ENCODE results near the gene UACA.

The UACA gene

GRCh38 chr15:70783041-70783440 lies 19.7 kb upstream of the UACA start:
- no peak for DNase-seq (ENCODE audit: low spot score)

GRCh38 chr15:70781236-70781635 lies 17.9 kb upstream of the UACA start:
- DNase-seq (ENCODE audit: low spot score), result no peak

- no peak for DNase-seq (ENCODE audit: low spot score)
Observed at GRCh38 chr15:70778258-70779076, 15.1 kb upstream of the UACA start.

- DNase-seq (ENCODE audit: low spot score), result no peak
Observed at GRCh38 chr15:70777170-70777926, 14.0 kb upstream of the UACA start.

GRCh38 chr15:70775160-70775559 lies 11.8 kb upstream of the UACA start:
- no peak for DNase-seq (ENCODE audit: low spot score)

GRCh38 chr15:70772402-70772801 lies 9.0 kb upstream of the UACA start:
- DNase-seq (ENCODE audit: low spot score), result no peak

- no peak for DNase-seq (ENCODE audit: low spot score)
Observed at GRCh38 chr15:70770863-70771262, 7.5 kb upstream of the UACA start.

- DNase-seq (ENCODE audit: low spot score), result no peak
Observed at GRCh38 chr15:70768257-70768883, 5.0 kb upstream of the UACA start.

GRCh38 chr15:70767667-70768066 lies 4.3 kb upstream of the UACA start:
- no peak for DNase-seq (ENCODE audit: low spot score)

GRCh38 chr15:70766597-70766996 lies 3.2 kb upstream of the UACA start:
- no peak for DNase-seq (ENCODE audit: low spot score)

GRCh38 chr15:70765504-70766281 lies 2.3 kb upstream of the UACA start:
- no peak for DNase-seq (ENCODE audit: low spot score)

- DNase-seq (ENCODE audit: low spot score), result no peak
Observed at GRCh38 chr15:70763950-70764730, 782 bp upstream of the UACA start.

- DNase-seq (ENCODE audit: low spot score), result no peak
Observed at GRCh38 chr15:70762469-70763119, 764 bp downstream of the UACA start.

GRCh38 chr15:70761931-70762468 lies 1.4 kb downstream of the UACA start:
- DNase-seq (ENCODE audit: low spot score), result no peak

- DNase-seq (ENCODE audit: low spot score), result no peak
Observed at GRCh38 chr15:70761046-70761445, 2.3 kb downstream of the UACA start.

GRCh38 chr15:70758790-70759462 lies 4.4 kb downstream of the UACA start:
- DNase-seq (ENCODE audit: low spot score), result no peak

- no peak for DNase-seq (ENCODE audit: low spot score)
Observed at GRCh38 chr15:70757627-70758026, 5.7 kb downstream of the UACA start.

GRCh38 chr15:70754862-70755261 lies 8.5 kb downstream of the UACA start:
- DNase-seq (ENCODE audit: low spot score), result no peak

- no peak for DNase-seq (ENCODE audit: low spot score)
Observed at GRCh38 chr15:70753101-70753829, 10.1 kb downstream of the UACA start.

All from cerebellar cortex (tissue), 1 donor.